Stomach (tissue), 9 donors: ENCODE measurements around the gene FAAP100. TPM values are rescaled to one million over a fixed set of nuclear protein-coding genes. Genes with fewer than 3 reads are reported as not detected.
"Not testable (repeated sequence)": the region's sequence is repeated elsewhere in the genome, so short reads cannot be mapped to it uniquely, and the experiment has no call there.

ENCODE experiments used
- DNase-seq, 2 donors: peaks; one replicate each; pipeline versions ENCODE4 v3.0.0 to v3.0.0-alpha.2; 2013 to 2019
- H3K27ac ChIP-seq, 5 donors: fragments of 200-600 bp in 4 of 5; sonication (generic) in 4 of 5; one replicate each; pipeline ENCODE4 v1.5.1; 2013 to 2019; ENCODE audit warnings: mild to moderate bottlenecking in 1 of 5, moderate library complexity in 1 of 5
- H3K27me3 ChIP-seq, 3 donors: fragments of 200-600 bp; sonication (generic); one replicate each; pipeline ENCODE4 v1.5.1; 2017 to 2019; ENCODE audit warnings: mixed run types in 1 of 3
- H3K36me3 ChIP-seq, 4 donors: fragments of 200-600 bp; sonication (generic); 1 replicate in 3 of 4; 2 replicates in 1 of 4; pipeline ENCODE4 v1.5.1; 2016 to 2019
- H3K4me1 ChIP-seq, 4 donors: fragments of 200-600 bp; sonication (generic); one replicate each; pipeline ENCODE4 v1.5.1; 2016 to 2019
- H3K4me3 ChIP-seq, 4 donors: fragments of 200-600 bp; sonication (generic) in 3 of 4; one replicate each; pipeline ENCODE4 v1.5.1; 2016 to 2019; ENCODE audit warnings: mild to moderate bottlenecking in 1 of 4
- H3K9me3 ChIP-seq, 4 donors: fragments of 200-600 bp; sonication (generic); one replicate each; pipeline ENCODE4 v1.5.1; 2016 to 2019
- EP300 ChIP-seq: sonication (generic); formaldehyde crosslinking; IDR thresholded peaks from one replicate; pipeline ENCODE4 v1.6.1; 2017; ENCODE audit warnings: antibody characterized with exemption
- POLR2A ChIP-seq, 4 donors: fragments of 450-650 bp; IDR thresholded peaks; one replicate each; pipeline ENCODE4 v1.6.1; 2016; ENCODE audit warnings: antibody characterized with exemption in 4 of 4, control low read depth in 2 of 4, mild to moderate bottlenecking in 1 of 4, moderate library complexity in 1 of 4
- POLR2AphosphoS5 ChIP-seq, 3 donors: sonication (generic); formaldehyde crosslinking; IDR thresholded peaks; one replicate each; pipeline ENCODE4 v1.6.1; 2016; ENCODE audit warnings: antibody characterized with exemption in 3 of 3
- WGBS, 5 donors: extraction: QIAGEN DNeasy Blood & Tissue Kit in 3 of 5; methylation state at CpG; one replicate each; pipeline versions ENCODE4 v1.1.5 to v1.1.7; 2013 to 2018; 5-methylcytosine and 5-hydroxymethylcytosine counted together
- intact Hi-C: fragments of 100-400 bp; cut with DNase I; formaldehyde crosslinking; loops from one replicate; pipeline ENCODE4 v1.15.1; 2023; ENCODE audit warnings: low total_unique reads
- polyA plus RNA-seq, 3 donors: library from polyadenylated mRNA; stranded (reverse); fragments of 200-250 nt; gene quantifications; one replicate each; pipeline ENCODE4 v1.2.3, GENCODE V29; 2013
- total RNA-seq, 5 donors: library from RNA; depleted of rRNA; stranded (reverse); fragments of >200 nt; gene quantifications; one replicate each; pipeline versions ENCODE4 v1.1.0 to v1.2.3, GENCODE V29; 2014 to 2016
- TF ChIP-seq, protein P1 (sequence below), 7 experiments: fragments of 450-650 bp in 4 of 7; fragments of 200-600 bp in 3 of 7; sonication (generic) in 3 of 7; IDR thresholded peaks; one replicate each; pipeline ENCODE4 v1.5.1; 2016 to 2019; ENCODE audit warnings: antibody characterized with exemption in 7 of 7, control low read depth in 2 of 7, mild to moderate bottlenecking in 1 of 7
- donor health status: healthy with polysubstance abuse.
- donor health status: Bipolar disorder and iron deficiency.
- donor health status: healthy.

Gene FAAP100
- total and polyA plus RNA-seq, 8 donors, result 11.9 to 130 (median 24.3) TPM

DNA sequence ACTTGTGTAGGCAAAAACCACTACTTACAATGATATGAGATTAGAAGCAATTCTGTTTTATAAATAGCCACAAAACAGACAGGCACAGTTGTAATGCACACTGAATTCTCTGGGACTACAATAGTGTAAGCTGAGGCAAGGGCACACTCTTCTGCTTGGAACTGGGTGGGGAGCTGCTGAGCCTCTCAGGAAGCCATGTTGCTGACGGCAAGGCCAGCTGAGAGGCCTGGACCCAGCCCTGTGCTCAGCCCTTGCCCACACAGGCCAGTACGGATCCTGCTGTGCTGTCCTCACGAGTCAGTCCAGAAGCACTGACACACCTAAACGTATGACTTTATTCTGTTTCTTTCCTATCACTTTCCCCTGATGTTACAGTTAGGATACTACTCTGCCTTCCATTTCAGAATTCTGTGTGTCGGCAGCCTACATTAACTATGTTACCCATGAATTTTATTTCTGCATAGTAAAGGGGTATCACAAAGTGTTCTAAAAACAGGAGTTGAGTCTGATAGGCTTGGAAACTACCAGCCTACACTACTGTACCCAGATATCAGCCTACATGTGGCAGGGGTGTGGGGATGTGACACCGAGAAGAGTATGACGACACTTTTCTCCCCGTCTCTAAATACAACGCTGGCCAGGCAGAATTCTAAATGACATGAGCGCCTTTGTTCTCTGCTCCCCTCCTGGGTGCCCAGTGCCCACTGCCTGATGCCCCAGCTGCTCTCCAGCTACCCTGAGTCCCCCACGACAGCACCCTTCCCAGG is 41.1 kb upstream of the FAAP100 start:
- H3K9me3 ChIP-seq, result no peaks in the 10 kb centered on the region
- H3K36me3 ChIP-seq, result peaks cover 85 to 100% (median 100%) of the 10 kb centered on the region in 4 donors
- TF ChIP-seq POLR2A (IDR thresholded peaks at IDR 0.05) (no peak), POLR2AphosphoS5 (IDR thresholded peaks at IDR 0.05) (no peak), EP300 (no peak)
- TF ChIP-seq, protein P1, sequence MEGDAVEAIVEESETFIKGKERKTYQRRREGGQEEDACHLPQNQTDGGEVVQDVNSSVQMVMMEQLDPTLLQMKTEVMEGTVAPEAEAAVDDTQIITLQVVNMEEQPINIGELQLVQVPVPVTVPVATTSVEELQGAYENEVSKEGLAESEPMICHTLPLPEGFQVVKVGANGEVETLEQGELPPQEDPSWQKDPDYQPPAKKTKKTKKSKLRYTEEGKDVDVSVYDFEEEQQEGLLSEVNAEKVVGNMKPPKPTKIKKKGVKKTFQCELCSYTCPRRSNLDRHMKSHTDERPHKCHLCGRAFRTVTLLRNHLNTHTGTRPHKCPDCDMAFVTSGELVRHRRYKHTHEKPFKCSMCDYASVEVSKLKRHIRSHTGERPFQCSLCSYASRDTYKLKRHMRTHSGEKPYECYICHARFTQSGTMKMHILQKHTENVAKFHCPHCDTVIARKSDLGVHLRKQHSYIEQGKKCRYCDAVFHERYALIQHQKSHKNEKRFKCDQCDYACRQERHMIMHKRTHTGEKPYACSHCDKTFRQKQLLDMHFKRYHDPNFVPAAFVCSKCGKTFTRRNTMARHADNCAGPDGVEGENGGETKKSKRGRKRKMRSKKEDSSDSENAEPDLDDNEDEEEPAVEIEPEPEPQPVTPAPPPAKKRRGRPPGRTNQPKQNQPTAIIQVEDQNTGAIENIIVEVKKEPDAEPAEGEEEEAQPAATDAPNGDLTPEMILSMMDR (IDR thresholded peaks at IDR 0.05), result no peak
- H3K4me3 ChIP-seq, result no peak overlapping the region
- H3K4me1 ChIP-seq, result no peaks in the 10 kb centered on the region
- WGBS, 5 donors, result 93 to 96% (median 94%) methylated on average over 11 of the region's 11 CpGs
- no peaks in the 10 kb centered on the region for H3K27me3 ChIP-seq
- DNase-seq, result no peak
- intact Hi-C loops, result no loop called here
- H3K27ac ChIP-seq, result no peak overlapping the region

DNA sequence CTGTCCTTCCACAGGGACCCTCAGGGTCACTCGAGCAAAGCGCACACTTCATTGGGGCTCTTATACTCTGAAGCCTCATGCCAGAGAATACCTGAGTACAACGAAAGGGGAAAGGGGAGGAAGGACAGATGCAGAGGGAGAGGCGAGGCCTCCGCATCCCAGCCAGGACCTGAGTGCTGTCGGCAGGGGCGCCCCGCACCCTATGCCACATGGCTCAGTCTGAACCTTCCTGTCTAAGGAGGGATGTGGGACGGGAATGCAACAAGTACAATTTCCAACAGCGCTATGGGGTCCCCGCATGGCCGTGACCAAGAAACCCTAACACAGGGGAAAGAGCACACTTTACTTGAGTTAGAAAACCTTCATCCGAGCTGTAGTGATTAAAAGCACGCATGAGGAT is 39.8 kb upstream of the FAAP100 start:
- no peak for TF ChIP-seq POLR2A (IDR thresholded peaks at IDR 0.05)
- TF ChIP-seq EP300, result no peak
- TF ChIP-seq, protein P1 (IDR thresholded peaks at IDR 0.05), result no peak
- TF ChIP-seq POLR2AphosphoS5 (IDR thresholded peaks at IDR 0.05), result no peak
- H3K27ac ChIP-seq, result no peak overlapping the region
- DNase-seq, result no peak
- H3K9me3 ChIP-seq, result no peaks in the 10 kb centered on the region
- no peaks in the 10 kb centered on the region for H3K27me3 ChIP-seq
- 91 to 95% (median 92%) methylated on average over 14 of the region's 14 CpGs for WGBS, 5 donors
- H3K4me3 ChIP-seq, result no peak overlapping the region
- H3K36me3 ChIP-seq, result peaks cover 91 to 100% (median 99%) of the 10 kb centered on the region in 4 donors
- intact Hi-C loops, result no loop called here
- H3K4me1 ChIP-seq, result no peaks in the 10 kb centered on the region

DNA sequence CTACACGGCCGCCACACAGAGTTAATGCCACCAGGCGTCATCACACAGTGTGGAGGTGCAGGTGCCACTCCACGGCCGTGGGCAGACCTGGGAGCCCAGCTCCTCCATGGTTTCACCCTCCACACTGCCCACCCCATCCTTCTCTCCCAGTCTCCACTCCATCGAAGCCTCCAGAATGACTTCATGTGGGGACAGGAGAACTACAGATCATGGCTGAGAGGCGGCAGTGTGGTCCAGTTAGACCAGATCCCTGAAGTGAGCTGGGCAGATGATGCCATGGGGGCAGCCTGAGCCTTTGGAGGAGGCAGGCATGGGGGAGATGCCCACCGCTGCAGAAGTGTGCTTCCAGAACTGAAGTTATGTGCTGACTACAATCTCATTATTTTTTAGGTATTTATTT is 38.0 kb upstream of the FAAP100 start:
- intact Hi-C loops, result no loop called here
- no peak overlapping the region for H3K27ac ChIP-seq
- 89 to 97% (median 94%) methylated on average over 7 to 8 of the region's 8 CpGs for WGBS, 5 donors
- no peaks in the 10 kb centered on the region for H3K4me1 ChIP-seq
- DNase-seq, result no peak
- TF ChIP-seq POLR2A (IDR thresholded peaks at IDR 0.05) (no peak), POLR2AphosphoS5 (IDR thresholded peaks at IDR 0.05) (no peak)
- no peaks in the 10 kb centered on the region for H3K9me3 ChIP-seq
- no peak overlapping the region for H3K4me3 ChIP-seq
- H3K27me3 ChIP-seq, result no peaks in the 10 kb centered on the region
- peaks cover 87 to 100% (median 99%) of the 10 kb centered on the region in 4 donors for H3K36me3 ChIP-seq

DNA sequence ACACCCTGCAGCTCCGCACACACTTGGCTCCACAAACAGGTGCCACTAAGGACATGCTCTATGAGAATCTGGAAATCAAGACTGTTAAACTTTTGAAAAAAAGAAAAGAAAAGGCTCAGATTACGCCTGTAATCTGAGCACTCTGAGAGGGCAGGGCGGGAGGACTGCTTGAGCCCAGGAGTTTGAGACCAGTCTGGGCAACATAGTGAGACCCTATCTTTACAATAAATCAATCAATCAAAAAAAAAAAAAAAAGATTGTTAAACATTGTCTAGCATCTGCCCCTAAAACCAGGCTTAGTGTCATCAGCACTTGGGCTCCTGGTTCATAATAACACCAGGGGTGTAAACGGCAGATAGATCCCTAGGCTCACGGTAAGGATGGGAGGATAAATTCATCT is 37.5 kb upstream of the FAAP100 start:
- Histone ChIP-seq H3K4me1 (no peaks in the 10 kb centered on the region), H3K9me3 (no peaks in the 10 kb centered on the region), H3K36me3 (peaks cover 84 to 100% (median 99%) of the 10 kb centered on the region in 4 donors), H3K27ac (no peak overlapping the region), H3K27me3 (no peaks in the 10 kb centered on the region), H3K4me3 (no peak overlapping the region)
- TF ChIP-seq POLR2AphosphoS5 (IDR thresholded peaks at IDR 0.05) (no peak), EP300 (no peak), POLR2A (IDR thresholded peaks at IDR 0.05) (no peak)
- WGBS, 5 donors, result 86 to 93% (median 92%) methylated on average over 5 of the region's 5 CpGs
- no peak for DNase-seq
- intact Hi-C loops, result no loop called here

DNA sequence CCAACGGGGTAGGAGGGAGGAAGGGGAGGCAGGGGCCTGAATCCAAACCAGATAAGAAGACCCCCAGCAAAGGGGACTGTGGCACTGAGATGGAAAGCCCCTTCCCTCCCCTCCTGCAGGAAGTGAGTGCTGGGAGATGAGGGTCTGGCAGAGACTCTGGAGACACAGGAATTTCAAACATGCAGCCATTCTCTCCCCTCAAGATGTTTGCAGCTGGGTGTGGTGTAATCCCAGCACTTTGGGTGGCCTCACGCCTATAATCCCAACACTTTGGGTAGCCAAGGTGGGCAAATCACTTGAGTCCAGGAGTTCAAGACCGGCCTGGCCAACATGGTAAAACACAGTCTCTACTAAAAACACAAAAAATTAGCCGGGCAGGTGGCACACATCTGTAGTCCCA is 33.9 kb upstream of the FAAP100 start:
- H3K27me3 ChIP-seq, result no peaks in the 10 kb centered on the region
- TF ChIP-seq POLR2A (IDR thresholded peaks at IDR 0.05) (no peak), EP300 (no peak), POLR2AphosphoS5 (IDR thresholded peaks at IDR 0.05) (no peak)
- TF ChIP-seq, protein P1 (IDR thresholded peaks at IDR 0.05), result no peak
- no peak overlapping the region for H3K4me3 ChIP-seq
- H3K4me1 ChIP-seq, result no peaks in the 10 kb centered on the region
- H3K27ac ChIP-seq, result no peak overlapping the region
- H3K9me3 ChIP-seq, result no peaks in the 10 kb centered on the region
- intact Hi-C loops, result no loop called here
- peaks cover 84 to 99% (median 98%) of the 10 kb centered on the region in 4 donors for H3K36me3 ChIP-seq
- DNase-seq, result no peak
- WGBS, 5 donors, result 84 to 93% (median 88%) methylated on average over 4 of the region's 4 CpGs

DNA sequence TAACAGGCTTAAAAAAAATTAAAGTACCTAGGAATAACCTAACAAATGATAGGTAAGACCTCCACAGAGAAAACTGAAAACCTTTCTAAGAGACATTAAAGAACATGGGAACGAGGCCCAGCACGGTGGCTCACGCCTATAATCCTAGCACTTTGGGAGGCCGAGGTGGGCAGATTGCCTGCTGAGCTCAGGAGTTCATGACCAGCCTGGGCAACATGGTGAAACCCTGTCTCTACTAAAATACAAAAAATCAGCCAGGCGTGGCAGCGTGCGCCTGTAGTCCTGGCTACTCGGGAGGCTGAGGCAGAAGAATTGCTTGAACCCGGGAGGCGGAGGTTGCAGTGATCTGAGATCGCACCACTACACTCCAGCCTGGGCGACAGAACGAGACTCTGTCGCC is 32.6 kb upstream of the FAAP100 start:
- intact Hi-C loops, result not testable (repeated sequence)
- WGBS, 5 donors, result 88 to 96% (median 95%) methylated on average over 14 of the region's 14 CpGs

More for the DNA sequence above, 32.6 kb upstream of the FAAP100 start:
- not testable (repeated sequence) for DNase-seq, H3K27ac ChIP-seq, H3K27me3 ChIP-seq, H3K4me1 ChIP-seq, H3K9me3 ChIP-seq, H3K4me3 ChIP-seq
- H3K36me3 ChIP-seq, result peaks cover 70 to 97% (median 96%) of the 10 kb centered on the region in 4 donors
